ENCODE measurements around the gene SYCE1L. TPM values are rescaled to one million over a fixed set of nuclear protein-coding genes. Genes with fewer than 3 reads are reported as not detected.

Gene SYCE1L
- 0.46 and 0.85 TPM in 2 replicates for total RNA-seq

DNA sequence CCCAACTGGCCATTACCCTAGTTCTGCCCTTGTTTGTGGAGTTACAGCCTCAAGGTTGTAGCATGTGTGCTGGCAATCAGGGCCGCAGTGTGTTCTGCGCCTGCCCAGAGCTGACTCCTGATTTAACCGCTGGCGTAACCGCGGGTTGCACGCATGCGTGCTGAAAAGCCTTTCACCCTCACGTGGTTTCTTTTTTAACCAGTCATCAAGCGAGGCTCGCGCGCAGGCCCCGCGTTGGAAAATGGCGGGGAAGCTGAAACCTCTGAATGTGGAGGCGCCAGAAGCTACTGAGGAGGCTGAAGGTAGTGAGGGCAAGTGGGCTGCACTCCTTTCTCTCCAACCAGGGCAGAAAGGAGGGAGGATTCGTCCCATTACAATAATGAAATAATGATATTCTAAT, at the start of gene SYCE1L:
Gene SYCE1L (plus strand): TSS at position 198 of the 400 bp plus-strand sequence. CDS start 44 bp downstream, at position 242.

GRCh38 chr16:77190478-77191258, 8.5 kb upstream of the SYCE1L start, which contains the start of gene MON1B:
TSS of gene MON1B (plus strand) at chr16:77191190. CDS start at chr16:77191486, 296 bp downstream.

Other genes with a start within 250 kb of the SYCE1L start
- 5.3 and 7.7 TPM in 2 replicates for gene MON1B, start 8.2 kb upstream of the SYCE1L start, total RNA-seq
- gene ADAMTS18, start 235.6 kb downstream of the SYCE1L start, total RNA-seq: under 0.01 and 0.18 TPM in 2 replicates

Measured in smooth muscle cell of bladder (primary cell).